Erythroblast (primary cell): Measurements from ENCODE around the gene KAT6B.

Experiments used
- GATA1 ChIP-seq: IDR thresholded peaks from 2 replicates; pipeline ENCODE4 v1.6.1; 2011; ENCODE audit warnings: low read depth, mild to moderate bottlenecking, control low read depth, low read length, moderate library complexity
- POLR2A ChIP-seq: IDR thresholded peaks from 2 replicates; pipeline ENCODE4 v1.6.1; 2011; ENCODE audit warnings: mild to moderate bottlenecking, low read length

DNA sequence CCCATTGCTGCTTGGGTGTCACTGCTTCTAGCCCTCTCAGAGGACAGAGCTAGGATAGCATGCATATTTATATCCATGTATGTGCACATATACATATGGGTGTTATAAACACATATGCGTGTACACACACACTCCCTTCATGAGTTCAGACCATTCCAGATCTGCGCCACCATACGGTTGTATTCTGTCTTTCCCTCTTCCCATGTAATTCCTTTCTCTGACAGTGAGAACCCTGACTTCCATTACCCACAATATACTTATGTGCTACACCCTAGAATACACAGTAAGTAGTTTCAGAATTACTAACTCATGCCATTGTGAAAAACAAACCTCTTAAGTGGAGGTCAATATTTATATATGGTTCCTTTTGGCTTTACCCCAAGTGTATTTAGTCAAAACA, 168.5 kb downstream of the KAT6B start:
- TF ChIP-seq POLR2A, result no peak
- TF ChIP-seq GATA1, result no peak
